HG02938 (cell line): Measurements from ENCODE around the gene WDR90.
A peak's percentile ranks its signal among the peaks of the same experiment; 100 is the strongest.

Experiments used
- ATAC-seq: cut with Tn5 transposase; IDR thresholded peaks from one replicate; pipeline ENCODE4 v1.9.1; 2021; ENCODE audit warnings: mild to moderate bottlenecking, moderate library complexity; ENCODE audit not compliant: unreplicated experiment

WDR90 gene

GRCh38 chr16:625977-626765, 23.0 kb upstream of the WDR90 start:
- ATAC-seq, result no peak

GRCh38 chr16:626787-627453, 22.2 kb upstream of the WDR90 start:
- ATAC-seq, result no peak

DNA sequence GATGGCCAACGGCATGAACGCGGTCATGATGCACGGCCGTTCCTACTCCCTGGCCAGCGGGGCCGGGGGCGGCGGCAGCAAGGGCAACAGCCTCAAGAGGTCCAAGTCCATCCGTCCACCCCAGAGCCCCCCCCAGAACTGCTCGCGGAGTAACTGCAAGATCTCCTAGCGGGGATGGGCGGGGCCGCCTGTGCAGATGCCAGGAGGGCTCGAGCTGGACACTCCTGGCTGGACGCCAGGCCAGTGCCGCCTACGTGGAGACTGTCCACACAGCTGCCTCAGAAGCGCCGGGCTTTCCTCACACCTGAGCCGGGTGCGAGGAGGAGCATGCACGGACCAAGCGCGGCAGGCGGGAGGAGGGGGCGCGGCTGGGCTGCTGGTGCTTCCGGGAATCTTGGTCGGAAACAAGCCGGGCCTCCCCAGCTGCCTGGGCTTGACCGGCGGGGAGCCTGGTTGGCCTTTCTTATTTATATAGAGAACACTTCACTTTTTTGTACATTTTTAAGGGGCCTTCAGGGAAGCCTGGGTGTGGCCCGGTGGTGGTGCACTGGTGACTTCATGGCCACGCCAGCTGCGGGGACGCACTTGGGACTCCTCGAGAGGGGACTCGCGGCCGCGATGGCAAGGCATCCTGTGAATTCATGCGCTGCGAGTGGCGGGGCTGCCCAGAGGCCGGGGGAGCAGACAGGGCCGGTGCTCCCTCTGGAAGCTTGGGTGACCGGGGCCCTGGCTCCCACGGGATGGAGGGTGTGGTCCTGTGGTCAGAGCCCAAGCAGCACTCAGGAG, 21.5 kb upstream of the WDR90 start:
- no peak for ATAC-seq

GRCh38 chr16:628321-629061, 20.7 kb upstream of the WDR90 start:
- ATAC-seq, result no peak

DNA sequence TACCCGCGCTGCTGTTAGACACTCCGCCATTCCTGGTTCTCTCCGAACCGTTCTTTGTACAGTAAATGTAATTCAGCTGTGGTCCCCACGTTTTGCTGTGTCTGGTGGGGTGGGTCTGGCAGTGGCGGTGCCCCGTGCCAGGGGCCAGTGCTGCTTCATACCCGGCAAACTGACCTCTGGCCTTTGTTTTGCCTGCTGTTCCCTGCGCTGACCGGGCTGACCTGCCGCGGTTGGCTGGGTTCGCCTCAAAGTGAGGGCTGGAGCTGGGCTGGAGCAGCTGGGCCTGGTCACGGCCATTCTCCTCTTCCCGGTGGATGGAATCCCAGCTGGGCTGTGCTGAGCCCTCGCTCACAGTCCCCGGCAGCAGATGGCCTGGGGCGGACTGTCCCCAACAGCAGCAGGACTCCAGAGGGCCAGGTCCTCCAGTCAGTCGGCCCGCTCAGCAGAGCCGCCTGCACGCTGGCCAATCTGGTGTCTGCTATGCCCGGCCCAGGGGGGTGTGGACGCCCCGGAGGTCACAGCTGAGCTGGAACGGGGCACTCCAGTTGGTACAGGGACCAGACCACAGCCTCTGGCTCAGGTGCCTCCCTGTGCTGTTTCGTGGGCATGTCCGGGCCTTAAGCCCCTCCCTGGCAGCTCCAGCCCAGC, 19.9 kb upstream of the WDR90 start:
- ATAC-seq, result no peak

DNA sequence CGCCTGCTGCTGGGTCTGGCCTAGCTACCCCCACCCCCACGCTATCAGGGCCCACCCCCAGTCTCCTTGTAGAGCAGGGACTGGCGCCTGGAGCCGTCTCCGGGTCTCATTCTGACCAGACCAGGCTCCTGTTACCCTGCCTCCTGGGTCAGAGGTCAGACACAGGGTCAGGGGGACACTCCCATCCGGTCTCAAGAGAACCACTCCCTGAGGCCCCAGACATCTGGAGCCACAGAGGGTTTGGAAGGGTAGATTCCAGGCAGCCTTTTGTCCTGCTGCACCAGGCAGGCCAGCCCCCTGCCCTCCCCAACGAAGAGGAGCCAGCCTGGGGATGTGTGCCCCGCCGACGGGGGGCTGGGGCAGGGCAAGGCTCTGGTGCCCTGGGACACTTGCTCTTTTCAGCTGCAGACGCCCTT, 19.3 kb upstream of the WDR90 start:
- ATAC-seq, result no peak

- no peak for ATAC-seq
Observed at GRCh38 chr16:630249-630814, 18.8 kb upstream of the WDR90 start.

DNA sequence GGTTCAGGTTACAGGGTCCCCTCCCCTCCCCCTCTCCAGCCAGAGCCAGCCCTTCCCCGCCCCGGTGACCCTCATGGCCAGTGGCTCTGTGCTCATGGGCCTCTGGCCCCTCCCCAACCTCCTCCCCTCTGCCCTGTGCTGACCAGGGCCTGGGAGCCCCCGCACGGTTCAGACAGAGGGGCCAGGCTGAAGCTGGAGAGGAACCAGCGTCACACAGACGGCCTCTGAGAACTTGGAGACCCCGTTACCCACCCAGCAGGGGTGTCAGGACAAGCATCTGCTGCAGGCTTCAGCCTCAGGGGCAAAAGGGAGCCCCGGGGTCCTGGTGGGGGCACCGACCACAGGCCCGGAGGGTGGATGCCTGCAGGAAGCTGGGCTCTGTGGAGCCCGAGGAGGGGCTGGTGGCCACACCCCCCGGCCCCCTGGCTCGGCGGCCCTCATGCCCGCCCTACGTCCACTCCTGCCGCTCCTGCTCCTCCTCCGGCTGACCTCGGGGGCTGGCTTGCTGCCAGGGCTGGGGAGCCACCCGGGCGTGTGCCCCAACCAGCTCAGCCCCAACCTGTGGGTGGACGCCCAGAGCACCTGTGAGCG, 18.3 kb upstream of the WDR90 start, which contains the start of gene WFIKKN1:
TSS of gene WFIKKN1 (plus strand) at position 171 of the 591 bp plus-strand sequence. CDS start at position 440, 269 bp downstream.
- no peak for ATAC-seq

GRCh38 chr16:631808-632358, 17.3 kb upstream of the WDR90 start:
- no peak for ATAC-seq

DNA sequence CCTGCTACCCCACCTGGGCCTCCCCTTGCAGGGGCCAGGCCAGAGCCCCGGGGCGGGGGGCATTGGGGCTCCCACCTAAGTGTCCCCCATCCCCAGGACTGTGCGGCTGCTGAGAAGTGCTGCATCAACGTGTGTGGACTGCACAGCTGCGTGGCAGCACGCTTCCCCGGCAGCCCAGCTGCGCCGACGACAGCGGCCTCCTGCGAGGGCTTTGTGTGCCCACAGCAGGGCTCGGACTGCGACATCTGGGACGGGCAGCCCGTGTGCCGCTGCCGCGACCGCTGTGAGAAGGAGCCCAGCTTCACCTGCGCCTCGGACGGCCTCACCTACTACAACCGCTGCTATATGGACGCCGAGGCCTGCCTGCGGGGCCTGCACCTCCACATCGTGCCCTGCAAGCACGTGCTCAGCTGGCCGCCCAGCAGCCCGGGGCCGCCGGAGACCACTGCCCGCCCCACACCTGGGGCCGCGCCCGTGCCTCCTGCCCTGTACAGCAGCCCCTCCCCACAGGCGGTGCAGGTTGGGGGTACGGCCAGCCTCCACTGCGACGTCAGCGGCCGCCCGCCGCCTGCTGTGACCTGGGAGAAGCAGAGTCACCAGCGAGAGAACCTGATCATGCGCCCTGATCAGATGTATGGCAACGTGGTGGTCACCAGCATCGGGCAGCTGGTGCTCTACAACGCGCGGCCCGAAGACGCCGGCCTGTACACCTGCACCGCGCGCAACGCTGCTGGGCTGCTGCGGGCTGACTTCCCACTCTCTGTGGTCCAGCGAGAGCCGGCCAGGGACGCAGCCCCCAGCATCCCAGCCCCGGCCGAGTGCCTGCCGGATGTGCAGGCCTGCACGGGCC, 16.5 kb upstream of the WDR90 start:
- ATAC-seq, result no peak

DNA sequence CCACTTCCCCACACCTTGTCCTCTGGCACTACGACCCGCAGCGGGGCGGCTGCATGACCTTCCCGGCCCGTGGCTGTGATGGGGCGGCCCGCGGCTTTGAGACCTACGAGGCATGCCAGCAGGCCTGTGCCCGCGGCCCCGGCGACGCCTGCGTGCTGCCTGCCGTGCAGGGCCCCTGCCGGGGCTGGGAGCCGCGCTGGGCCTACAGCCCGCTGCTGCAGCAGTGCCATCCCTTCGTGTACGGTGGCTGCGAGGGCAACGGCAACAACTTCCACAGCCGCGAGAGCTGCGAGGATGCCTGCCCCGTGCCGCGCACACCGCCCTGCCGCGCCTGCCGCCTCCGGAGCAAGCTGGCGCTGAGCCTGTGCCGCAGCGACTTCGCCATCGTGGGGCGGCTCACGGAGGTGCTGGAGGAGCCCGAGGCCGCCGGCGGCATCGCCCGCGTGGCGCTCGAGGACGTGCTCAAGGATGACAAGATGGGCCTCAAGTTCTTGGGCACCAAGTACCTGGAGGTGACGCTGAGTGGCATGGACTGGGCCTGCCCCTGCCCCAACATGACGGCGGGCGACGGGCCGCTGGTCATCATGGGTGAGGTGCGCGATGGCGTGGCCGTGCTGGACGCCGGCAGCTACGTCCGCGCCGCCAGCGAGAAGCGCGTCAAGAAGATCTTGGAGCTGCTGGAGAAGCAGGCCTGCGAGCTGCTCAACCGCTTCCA, 15.7 kb upstream of the WDR90 start:
- ATAC-seq, result no peak

- ATAC-seq, result no peak
Observed at GRCh38 chr16:634051-634670, 15.0 kb upstream of the WDR90 start.

DNA sequence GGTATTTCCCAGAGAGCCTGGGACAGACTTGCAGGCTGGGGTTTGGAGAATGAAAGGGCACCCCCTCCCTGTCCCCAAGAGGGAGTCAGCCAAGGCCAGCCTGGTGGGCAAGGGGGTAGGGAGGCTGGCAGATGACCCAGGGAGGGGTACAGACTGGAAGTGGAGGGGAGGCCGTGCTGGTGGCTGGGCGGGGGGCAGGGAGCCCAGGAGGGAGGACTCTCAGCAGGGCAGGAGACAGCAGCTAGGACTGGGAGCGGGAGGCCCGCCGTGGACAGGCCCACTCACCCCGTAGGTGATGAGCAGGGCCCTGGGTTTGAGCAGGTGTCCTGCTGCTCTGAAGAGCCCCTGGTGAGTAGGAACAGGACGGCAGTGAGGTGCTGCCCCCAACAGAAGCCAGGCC, 14.2 kb upstream of the WDR90 start:
- no peak for ATAC-seq

GRCh38 chr16:635573-636205, 13.5 kb upstream of the WDR90 start:
- no peak for ATAC-seq

GRCh38 chr16:636206-637080, 12.7 kb upstream of the WDR90 start, which contains the start of gene METTL26:
Gene METTL26 (minus strand): TSS chr16:636305. CDS start chr16:636290, 15 bp downstream.
- peak; percentile 69 for ATAC-seq
